ENCODE measurements around the gene GPR156.
A peak's percentile ranks its signal among the peaks of the same experiment; 100 is the strongest.
"Not testable (repeated sequence)": the region's sequence is repeated elsewhere in the genome, so short reads cannot be mapped to it uniquely, and the experiment has no call there.

The GPR156 gene

DNA sequence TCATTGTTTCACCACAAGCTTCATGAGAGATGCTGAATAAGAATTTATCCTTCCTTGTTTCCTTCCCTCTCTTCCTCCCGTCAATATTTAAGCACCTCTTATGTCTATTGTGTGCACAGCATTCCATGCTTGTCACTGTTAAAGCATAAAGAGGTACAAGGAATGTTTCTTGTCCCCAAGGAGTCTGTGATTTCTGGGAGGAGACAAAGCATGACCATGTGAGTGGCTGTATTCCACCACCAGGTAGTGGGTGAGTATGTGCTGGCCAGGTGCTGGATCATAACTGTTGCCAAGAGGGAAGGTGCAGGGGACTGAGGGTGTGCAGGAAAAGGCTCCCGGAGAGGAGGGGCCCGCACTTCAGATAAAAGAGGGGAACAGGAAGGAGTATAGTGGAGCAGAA is 127.9 kb downstream of the GPR156 start:
- no peak for DNase-seq

DNA sequence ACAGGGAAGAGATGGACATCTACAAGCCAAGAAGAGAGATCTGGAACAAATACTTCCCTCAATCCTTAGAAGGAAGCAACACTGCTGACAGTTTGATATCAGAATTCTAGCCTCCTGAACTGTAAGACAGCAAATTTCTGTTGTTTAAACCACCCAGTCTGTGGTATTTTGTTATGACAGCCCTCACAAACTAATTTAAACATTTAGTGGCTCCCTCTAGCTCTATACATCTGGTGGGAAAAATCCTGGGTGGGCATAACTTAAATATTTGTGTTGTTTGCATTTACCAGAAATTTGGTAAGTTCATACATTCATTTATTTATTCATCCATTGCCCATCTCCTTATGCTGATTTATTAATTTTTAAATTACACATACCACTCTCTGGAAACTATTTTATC is 128.3 kb downstream of the GPR156 start:
- no peak for DNase-seq

DNA sequence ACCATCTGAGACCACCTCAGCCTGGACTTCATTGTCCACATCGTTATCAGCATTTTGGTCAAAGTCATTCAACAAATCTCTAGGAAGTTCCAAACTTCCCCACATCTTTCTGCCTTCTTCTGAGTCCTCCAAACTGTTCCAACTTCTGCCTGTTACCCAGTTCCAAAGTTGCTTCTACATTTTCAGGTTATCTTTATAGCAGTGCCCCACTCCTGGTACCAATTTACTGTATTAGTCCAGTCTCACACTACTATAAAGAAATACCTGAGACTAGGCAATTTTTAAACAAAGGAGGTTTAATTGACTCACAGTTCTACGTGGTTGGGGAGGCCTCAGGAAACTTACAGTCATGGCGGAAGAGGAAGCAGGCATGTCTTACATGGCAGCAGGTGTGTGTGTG is 129.3 kb downstream of the GPR156 start:
- not testable (repeated sequence) for DNase-seq

DNA sequence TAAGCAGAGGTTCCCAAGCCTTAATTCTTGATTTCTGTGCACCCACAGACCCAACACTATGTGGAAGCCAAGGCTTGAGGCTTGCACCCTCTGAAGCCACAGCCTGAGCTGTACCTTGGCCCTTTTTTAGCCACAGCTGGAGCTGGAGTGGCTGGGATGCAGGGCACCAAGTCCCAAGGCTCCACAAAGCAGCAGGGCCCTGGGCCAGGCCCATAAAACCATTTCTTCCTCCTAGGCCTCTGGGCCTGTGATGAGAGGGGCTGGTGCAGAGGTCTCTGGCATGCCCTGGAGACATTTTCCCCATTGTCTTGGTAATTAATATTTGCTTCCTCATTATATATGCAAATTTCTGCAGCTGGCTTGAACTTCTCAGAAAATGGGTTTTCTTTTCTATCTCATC is 129.9 kb downstream of the GPR156 start:
- no peak for DNase-seq

DNA sequence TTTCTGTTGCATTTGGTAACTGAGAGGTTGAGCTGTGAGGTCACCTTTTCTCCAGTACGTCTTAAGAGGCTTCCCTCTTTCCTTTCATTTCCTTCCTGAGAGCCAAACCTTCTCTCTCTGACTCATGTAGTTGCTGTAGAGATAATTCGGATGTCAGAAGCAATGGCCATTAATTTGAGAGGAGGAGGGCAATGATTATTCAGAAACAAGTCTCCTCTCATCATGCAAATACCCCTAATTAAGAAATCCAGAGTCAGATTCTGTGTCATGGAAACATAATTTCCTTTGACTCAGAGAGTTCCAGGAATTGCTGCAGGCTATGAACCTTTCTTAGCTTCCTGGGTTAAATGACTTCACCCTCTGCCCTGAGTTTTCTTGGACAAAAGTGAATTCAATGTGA is 131.7 kb downstream of the GPR156 start:
- no peak for DNase-seq

DNA sequence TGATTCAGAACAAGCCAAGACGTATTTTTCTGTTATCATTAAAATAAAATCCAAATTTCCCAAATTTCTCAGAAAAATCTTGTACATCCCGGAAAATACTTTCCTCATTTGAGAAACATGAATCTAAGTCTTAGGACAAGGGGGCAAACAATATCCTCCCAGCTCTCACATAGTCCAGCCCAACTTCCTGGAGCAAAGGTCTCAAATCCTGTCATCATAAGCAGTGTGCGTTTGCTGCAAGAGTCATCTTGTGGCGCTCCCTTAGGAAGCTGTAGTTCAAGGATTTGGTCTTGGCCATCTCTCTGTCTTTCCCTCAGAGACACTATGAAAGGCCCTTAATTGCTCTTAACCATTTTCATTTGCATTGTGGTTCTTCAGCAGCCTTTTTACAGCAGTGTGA is 133.2 kb downstream of the GPR156 start:
- no peak for DNase-seq

DNA sequence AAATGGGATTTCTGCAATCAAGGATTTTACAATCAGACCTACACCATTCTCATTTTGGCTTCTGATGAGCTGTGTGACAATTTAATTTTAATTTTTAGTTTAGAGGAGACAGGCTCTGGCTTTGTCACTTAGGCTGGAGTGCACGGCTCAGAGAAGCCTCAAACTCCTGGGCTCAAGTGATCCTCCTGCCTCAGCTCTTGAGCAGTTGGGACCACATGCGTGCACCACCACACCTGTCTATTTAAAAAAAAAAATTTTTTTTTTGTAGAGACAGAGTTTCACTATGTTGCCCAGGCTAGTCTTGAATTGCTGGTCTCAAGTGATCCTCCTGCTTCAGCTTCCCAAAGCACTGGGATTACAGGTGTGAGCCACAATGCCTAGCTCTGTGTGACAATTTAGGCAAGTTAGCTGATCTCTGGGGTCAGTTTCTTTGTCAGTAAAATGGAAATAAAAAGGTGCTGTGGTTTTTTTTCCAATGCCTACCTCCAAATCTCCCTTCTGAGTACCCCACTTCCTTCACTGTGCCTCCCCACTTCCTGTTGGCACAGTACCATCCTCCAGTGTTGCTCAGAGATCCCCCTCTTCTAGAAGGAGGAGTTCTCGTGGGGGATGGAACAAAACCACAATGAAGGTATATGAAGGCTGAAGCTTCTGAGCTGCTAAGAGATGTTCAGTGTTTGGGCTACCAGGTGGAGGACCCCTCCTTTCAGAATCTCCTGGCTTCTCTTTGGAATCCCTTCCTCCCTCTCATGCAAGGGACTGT is 136.7 kb downstream of the GPR156 start:
- no peak for DNase-seq

DNA sequence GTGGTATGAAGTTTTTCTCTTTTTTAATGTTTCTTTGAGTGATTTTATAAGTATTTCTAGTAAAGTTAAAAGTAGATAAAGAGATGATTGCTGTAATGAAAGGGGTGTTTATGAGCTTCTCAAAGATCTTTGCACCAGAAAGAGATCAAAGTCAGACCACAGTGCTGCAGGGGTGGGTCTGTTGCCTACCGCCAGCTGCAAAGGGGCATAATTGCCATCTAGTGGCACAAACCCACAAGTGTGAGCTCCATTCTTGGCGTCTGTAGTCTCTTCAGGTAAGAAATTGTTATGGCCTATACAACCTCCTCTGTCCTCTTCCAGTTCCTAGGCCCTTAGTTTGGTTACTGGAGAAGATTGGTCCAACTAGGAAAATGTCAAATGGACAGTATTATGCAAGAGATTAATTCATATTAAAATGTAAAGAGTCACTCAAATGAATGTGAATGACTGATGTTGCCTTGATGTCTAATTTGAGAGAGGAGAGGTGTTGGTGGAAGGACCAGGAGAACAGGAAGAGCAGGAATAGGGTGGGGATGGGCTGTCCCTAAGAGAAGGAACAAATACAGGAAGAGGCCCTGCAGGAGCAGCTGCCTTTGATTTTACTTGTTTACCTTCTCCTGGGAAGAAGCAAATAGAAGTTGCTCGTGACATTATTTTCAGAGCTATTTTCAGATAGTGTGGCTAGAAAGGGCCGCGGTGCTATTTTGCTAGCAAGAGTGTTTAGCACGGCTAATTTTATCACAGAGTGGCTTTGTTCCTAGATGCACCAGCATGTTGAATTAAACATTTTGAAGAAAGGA is 137.8 kb downstream of the GPR156 start:
- peak; percentile 90 for DNase-seq

DNA sequence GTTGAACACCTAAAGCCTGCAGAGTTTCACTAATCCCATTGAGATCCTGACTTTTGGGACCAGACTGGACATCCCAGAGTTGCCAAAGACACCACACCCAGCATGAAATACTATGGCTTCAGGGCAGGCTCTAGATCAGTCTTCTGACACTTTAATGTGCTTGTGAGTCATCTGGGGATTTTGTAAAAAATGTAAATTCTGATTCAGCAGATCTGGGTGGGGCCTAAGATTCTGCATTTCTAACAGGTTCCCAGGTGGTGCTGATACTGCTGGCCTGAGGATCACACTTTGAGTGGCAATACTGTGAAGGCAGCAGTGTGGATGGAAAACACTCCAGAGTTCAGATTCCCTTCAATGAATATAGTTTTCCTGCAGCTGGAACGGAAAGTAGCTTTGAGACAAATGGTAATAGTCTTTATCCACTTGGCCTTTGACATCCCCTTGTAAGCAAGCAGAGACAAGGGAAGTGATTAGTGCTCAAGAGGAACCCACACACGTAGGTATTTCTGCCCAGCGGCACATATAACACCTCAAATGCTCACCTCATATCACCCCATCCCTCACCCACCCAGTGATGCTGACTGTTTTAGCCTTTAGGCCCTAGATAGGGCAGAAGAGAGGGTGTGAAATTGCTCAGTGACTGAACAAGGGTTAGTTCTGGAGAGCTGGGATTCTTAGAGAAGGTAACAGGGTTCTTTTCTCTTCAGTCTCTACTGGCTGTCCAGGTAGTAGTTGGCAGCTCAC is 139.3 kb downstream of the GPR156 start:
- DNase-seq = no peak

DNA sequence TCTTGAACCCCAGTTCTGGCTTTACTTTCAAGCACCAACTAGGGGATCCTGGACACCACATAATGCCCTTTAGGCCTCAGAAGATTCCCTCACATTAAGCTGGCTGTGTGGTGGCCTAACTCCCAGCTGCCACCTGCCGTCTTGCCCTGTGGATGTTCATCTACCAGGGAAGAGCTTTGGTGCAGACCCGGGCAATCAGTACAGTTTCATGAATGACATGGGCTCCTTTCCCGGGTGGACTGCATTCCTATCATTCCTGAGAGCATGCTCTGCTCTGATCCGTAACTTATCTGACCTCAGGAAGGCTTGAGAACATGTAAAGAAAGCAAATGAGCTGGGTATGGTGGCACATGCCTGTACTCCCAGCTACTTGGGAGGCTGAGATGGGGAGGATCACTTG is 140.8 kb downstream of the GPR156 start:
- no peak for DNase-seq

DNA sequence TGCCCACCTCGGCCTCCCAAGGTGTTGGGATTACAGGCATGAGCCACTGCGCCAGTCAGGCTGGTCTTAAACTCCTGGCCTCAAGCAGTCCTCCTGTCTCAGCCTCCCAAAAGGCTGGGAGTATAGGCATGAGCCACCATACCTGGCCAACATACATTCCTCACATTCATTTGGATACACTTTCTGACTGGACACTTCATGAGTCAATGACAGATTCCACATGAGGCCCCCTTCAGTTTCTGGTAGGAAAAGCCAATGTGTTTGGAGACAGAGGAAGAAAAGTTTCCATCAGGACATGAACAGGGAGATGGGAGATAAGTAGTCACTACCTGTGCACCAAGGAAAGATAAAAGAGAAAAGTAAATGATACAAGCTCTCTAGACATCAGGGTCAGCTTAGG is 141.3 kb downstream of the GPR156 start:
- no peak for DNase-seq

DNA sequence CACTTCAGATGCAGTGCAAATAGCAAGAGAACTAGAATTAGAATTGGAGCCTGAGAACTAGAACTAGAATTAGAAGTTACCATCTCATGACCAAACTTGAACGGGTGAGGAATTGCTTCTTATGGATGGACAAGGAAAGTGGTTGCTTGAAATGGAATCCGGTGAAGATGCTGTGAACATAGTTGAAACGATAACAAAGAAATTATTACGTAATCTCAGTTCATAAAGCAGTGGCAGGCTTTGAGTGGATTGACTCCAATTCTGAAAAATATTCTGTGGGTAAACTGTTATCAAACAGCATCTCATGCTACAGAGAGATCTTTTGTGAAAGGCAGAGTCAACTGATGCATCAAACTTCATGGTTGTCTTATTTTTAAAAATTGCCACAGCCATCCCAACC is 142.8 kb downstream of the GPR156 start:
- no peak for DNase-seq

DNA sequence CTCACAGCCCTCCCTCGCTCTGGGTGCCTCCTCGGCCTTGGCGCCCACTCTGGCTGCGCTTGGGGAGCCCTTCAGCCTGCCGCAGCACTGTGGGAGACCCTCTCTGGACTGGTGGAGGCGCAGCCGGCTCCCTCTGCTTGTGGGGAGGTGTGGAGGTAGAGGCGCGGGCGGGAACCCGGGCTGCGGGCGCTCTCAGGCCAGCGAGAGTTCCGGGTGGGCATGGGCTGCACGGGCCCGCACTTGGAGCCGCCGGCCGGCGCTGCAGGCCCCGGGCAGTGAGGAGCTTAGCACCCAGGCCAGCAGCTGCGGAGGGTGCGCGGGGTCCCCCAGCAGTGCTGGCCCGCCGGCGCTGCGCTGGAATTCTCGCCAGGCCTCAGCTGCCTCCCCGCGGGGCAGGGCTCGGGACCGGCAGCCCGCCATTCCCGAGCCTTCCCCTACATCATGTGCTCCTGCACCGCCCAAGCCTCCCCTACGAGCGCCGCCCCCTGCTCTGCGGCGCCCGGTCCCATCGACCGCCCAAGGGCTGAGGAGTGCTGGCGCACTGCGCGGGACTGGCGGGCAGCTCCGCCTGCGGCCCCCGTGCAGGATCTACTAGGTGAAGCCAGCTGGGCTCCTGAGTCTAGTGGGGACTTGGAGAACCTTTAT is 144.8 kb downstream of the GPR156 start:
- no peak for DNase-seq

DNA sequence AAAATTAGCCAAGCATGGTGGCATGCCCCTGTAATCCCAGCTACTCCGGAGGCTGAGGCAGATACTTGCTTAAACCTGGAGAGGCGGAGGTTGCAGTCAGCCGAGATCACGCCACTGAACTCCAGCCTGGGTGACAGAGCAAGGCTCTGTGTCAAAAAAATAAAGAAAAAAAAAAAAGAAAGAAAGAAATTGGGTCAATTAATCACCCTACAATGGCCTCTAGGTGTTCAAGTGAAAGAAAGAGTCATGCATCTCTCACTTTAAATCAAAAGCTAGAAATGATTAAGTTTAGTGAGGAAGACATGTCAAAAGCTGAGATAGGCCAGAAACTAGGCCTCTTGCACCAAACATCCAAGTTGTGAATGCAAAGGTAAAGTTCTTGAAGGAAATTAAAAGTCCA is 145.9 kb downstream of the GPR156 start:
- no peak for DNase-seq

DNA sequence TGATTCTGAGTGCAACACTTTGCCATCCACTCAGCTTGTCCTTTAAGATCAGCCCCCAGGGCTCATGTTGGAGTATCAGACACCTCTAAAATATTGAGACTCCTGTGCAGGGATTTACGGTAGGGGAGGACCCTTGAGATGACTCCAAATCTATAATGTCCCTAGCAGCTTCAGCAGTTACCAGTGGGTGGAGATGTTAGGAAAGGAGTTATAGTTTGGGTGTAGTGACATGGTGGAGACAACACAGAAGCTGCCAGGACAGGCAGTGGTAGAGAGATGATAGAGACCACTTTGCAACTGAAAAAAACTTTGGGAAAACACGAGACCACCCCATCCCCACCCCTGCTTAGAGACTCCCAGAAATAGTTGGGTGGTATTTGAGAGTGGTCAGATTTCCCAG is 147.5 kb downstream of the GPR156 start:
- DNase-seq = no peak

DNA sequence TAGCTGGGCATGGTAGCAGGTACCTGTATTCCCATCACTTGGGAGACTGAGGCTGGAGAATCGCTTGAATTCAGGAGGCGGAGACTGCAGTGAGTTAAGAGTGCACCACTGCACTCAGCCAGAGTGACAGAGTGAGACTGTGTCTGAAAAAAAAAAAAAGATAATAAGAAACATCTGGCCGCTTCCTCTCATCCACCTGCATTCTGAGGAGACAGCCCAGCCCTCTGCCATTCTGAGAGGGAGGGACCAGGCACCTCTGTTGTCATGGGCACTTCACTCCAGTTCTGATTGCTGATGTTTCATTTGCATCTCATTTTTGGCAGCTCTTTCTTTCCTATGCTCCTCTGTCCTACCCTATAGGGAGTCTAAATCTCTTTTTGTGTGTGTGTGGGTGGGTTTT is 154.4 kb downstream of the GPR156 start:
- DNase-seq = no peak

DNA sequence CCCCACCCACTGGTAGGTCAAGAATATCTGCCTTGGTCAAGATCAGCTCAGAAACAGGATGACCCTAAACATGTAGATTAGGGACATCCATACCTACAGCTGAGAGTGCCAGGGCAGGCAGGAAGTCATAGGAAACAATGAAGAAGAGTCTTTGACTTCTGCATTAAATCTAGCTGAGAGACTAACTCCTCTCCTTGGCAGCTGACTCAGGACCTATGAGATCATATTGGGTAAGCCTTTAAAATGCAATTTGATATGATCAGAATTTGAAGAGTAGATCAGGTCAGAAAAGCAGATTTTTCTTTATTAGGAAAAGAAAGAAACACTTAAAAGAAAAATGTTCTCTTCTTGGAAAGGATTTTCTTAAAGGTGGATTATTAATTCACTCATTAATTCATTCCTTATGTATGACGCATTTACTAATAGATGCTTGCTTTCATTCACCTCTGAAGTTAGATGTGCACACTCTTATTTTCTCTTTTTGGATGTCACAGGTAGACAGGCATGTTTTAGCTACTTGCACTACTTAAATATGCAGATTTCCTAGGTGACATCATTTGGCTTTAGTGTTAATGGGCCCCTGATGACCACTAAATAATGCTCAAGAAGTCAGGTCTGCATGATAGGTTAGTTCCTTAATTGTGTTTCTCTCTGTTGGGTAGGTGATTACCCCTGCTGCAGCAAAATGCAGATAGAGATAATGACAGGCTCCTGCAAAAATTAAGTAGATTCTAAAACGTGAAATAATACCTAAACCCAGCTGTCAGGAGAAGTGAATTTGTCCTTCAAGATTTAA is 155.1 kb downstream of the GPR156 start:
- DNase-seq = no peak

DNA sequence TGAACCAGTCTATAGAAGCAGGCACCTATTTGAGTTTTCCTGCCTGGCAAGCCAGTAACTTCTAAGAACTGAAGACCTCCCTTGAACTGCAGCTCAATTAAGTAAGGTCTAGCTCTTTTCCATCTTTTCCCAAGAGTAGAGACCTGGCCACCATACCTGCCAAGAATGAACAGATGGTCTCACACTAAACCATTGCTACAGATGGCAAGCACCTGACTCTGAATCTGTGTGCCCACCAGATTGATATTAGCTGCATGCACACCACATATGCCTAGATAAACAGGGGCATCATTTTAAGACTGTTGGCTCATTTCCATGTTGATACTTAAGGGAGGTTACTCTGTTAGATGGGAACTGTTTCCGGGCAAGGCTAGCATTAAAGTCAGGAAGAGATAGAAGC is 156.0 kb downstream of the GPR156 start:
- DNase-seq = no peak

DNA sequence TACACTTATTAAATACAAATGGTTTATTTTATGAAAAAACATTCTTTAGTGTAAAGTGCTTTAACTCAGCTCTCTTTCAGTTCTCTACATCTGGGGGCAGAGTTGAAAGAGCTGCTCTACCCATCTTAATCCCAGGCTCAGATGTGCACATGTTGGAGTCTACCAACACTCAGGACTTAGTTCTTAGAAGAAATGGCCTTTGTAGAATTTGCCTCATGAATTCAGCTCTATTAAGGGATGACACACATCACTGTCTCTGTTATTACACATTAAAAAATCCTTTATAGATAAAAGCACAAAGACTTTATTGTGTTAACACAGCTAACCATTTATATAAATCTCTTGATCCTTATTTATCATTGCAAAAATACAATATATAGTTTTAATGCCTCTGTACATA is 159.0 kb downstream of the GPR156 start:
- DNase-seq = no peak

DNA sequence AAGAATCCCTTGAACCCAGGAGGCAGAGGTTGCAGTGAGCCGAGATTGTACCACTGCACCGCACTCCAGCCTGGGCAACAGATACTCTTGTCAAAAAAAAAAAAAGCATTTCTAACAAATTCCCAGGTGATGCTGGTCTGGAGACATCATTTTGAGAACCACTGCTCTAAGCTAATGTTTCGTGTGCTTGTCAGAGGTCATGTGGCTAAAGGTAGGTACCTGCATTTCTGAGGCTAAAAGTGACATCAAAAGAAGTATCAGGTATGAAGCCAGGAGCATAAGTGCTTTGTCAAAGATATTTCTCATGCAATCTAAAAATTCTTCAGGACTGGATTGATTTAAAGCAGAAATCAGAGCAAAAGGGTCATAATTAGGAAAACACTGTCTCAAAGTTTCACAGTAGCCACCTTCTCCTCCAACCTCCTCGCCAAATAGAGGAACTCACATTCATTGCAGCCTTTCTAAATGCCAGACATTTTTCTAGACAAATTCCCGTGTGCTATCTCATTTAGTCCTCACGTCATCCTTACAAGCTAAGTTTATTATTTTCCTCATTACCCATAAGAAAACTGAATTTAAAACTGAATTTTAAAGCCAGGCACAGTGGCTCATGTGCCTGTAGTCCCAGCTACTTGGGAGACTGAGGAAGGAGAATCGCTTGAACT is 165.0 kb downstream of the GPR156 start:
- no peak for DNase-seq
